IPS-20b (cell line): Measurements from ENCODE around the gene GPR183.

ENCODE experiments used
- H3K27ac ChIP-seq: one replicate; pipeline ENCODE4 v1.5.1; 2013; ENCODE audit warnings: low read length
- H3K27me3 ChIP-seq: 2 replicates; pipeline ENCODE4 v1.6.1; 2013; ENCODE audit warnings: mild to moderate bottlenecking, low read length, inconsistent platforms; ENCODE audit not compliant: insufficient read depth
- H3K36me3 ChIP-seq: 2 replicates; pipeline ENCODE4 v1.6.1; 2013; ENCODE audit warnings: low read depth, mild to moderate bottlenecking, inconsistent platforms, low read length, moderate library complexity; ENCODE audit not compliant: insufficient read depth
- H3K4me1 ChIP-seq: 2 replicates; pipeline ENCODE4 v1.6.1; 2013; ENCODE audit warnings: mild to moderate bottlenecking, control low read depth, inconsistent platforms, low read length, moderate library complexity; ENCODE audit not compliant: insufficient read depth
- H3K4me3 ChIP-seq: 2 replicates; pipeline ENCODE4 v1.5.1; 2013; ENCODE audit warnings: mild to moderate bottlenecking, low read length, inconsistent platforms
- H3K9ac ChIP-seq: 2 replicates; pipeline ENCODE4 v1.6.1; 2013; ENCODE audit warnings: low read depth, mild to moderate bottlenecking, inconsistent platforms, low read length, moderate library complexity
- H3K9me3 ChIP-seq: 2 replicates; pipeline ENCODE4 v1.6.1; 2013; ENCODE audit warnings: mild to moderate bottlenecking, low read depth, low read length, inconsistent platforms; ENCODE audit not compliant: insufficient read depth

GPR183 gene

GRCh38 chr13:99308471-99309087 lies 1.4 kb upstream of the GPR183 start:
- Histone ChIP-seq H3K36me3 (peaks cover 6% of the 10 kb centered on the region; the same call in 1 of the 2 replicates), H3K4me1 (no peaks in the 10 kb centered on the region), H3K9ac (no peak overlapping the region), H3K9me3 (no peaks in the 10 kb centered on the region), H3K4me3 (no peak overlapping the region), H3K27ac (no peak overlapping the region), H3K27me3 (no peaks in the 10 kb centered on the region)

GRCh38 chr13:99307648-99308339 lies 595 bp upstream of the GPR183 start:
- no peaks in the 10 kb centered on the region for H3K27me3 ChIP-seq
- no peaks in the 10 kb centered on the region for H3K9me3 ChIP-seq
- H3K36me3 ChIP-seq, result peaks cover 6% of the 10 kb centered on the region; the same call in 1 of the 2 replicates
- no peaks in the 10 kb centered on the region for H3K4me1 ChIP-seq
- no peak overlapping the region for H3K4me3 ChIP-seq
- H3K9ac ChIP-seq, result no peak overlapping the region
- H3K27ac ChIP-seq, result no peak overlapping the region

DNA sequence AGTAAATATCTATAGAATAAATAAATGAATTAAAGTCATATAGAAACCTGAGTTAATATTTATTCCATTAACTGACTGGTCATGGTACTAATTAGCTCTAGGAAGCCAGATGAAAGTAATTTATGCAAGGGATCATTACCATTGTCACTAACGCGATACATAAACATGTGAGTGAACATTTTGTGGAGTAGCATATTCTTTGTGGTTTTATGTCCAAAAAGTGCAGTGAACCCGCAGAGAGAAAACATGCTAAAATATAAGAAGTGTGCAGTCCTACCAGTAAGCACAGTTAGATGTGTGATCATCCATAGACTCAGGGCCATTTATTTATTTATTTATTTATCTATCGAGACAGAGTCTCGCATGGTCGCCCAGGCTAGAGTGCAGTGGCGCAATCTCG lies 1.6 kb downstream of the GPR183 start:
- Histone ChIP-seq H3K27ac (no peak overlapping the region), H3K36me3 (peaks cover 6% of the 10 kb centered on the region; the same call in 1 of the 2 replicates), H3K9me3 (no peaks in the 10 kb centered on the region), H3K4me3 (no peak overlapping the region), H3K4me1 (no peaks in the 10 kb centered on the region), H3K27me3 (no peaks in the 10 kb centered on the region), H3K9ac (no peak overlapping the region)

- Histone ChIP-seq H3K27me3 (no peaks in the 10 kb centered on the region), H3K4me3 (no peak overlapping the region), H3K27ac (no peak overlapping the region), H3K4me1 (no peaks in the 10 kb centered on the region), H3K36me3 (peaks cover 6% of the 10 kb centered on the region; the same call in 1 of the 2 replicates), H3K9me3 (no peaks in the 10 kb centered on the region), H3K9ac (no peak overlapping the region)
Observed at GRCh38 chr13:99305158-99305557, 2.0 kb downstream of the GPR183 start.

DNA sequence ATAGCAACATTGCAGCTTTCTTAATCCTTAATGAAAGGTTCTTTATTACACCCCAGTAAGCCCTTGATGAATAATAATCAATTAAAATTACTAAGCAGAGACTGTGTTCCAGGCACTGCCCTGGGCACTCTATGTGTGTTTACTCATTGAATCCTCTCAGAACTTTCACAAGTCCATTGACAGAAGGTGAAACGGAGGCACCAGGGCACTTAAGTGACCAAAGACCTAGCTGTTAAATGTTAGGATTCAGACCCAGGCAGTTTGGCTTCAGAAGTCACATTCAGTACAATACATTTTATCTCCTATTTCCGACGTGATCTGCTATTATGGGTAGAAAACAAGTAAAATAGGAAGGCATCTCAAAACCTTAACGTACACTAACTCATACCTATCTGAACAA lies 2.7 kb downstream of the GPR183 start:
- Histone ChIP-seq H3K9me3 (no peaks in the 10 kb centered on the region), H3K4me3 (no peak overlapping the region), H3K9ac (no peak overlapping the region), H3K27me3 (no peaks in the 10 kb centered on the region), H3K4me1 (no peaks in the 10 kb centered on the region), H3K36me3 (peaks cover 6% of the 10 kb centered on the region; the same call in 1 of the 2 replicates), H3K27ac (no peak overlapping the region)

DNA sequence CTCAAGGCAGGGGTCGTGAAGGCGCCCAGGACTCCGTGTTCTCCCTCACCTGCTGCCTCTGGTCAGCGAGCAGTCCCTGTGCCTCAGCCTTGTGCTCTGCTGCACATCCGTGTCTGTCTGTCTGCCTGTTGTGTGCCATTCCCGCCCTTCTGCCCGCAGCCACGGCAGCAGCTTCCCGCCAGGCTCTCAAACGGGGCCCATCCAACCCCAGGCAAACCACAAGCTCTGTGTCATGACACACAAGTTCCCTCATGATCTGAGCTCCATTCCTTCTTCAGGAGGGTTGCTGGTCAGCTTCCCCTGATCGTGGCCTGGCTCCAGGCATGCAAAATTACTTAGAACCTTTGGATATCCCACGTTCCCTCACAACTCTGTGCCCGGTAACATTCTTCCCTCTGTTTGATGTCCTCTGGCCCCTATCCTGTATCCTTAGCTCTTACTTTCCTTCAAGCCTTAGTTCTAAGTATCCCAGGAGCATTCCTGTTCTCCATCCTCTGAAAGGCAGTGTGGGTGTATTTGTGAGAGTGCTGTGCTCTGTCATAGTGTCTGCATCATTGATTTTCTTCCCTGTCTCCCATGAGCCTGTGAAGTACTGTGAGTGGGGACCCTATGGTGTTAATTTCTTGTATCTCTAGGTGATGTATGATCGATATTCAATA lies 3.2 kb downstream of the GPR183 start:
- H3K27me3 ChIP-seq, result no peaks in the 10 kb centered on the region
- H3K4me1 ChIP-seq, result no peaks in the 10 kb centered on the region
- peaks cover 6% of the 10 kb centered on the region; the same call in 1 of the 2 replicates for H3K36me3 ChIP-seq
- H3K9ac ChIP-seq, result no peak overlapping the region
- H3K9me3 ChIP-seq, result no peaks in the 10 kb centered on the region
- no peak overlapping the region for H3K4me3 ChIP-seq
- no peak overlapping the region for H3K27ac ChIP-seq

- H3K4me3 ChIP-seq, result no peak overlapping the region
- H3K4me1 ChIP-seq, result no peaks in the 10 kb centered on the region
- no peaks in the 10 kb centered on the region for H3K27me3 ChIP-seq
- no peaks in the 10 kb centered on the region for H3K9me3 ChIP-seq
- no peak overlapping the region for H3K9ac ChIP-seq
- no peak overlapping the region for H3K27ac ChIP-seq
- H3K36me3 ChIP-seq, result no peaks in the 10 kb centered on the region
Observed at GRCh38 chr13:99302637-99303505, 4.3 kb downstream of the GPR183 start.

DNA sequence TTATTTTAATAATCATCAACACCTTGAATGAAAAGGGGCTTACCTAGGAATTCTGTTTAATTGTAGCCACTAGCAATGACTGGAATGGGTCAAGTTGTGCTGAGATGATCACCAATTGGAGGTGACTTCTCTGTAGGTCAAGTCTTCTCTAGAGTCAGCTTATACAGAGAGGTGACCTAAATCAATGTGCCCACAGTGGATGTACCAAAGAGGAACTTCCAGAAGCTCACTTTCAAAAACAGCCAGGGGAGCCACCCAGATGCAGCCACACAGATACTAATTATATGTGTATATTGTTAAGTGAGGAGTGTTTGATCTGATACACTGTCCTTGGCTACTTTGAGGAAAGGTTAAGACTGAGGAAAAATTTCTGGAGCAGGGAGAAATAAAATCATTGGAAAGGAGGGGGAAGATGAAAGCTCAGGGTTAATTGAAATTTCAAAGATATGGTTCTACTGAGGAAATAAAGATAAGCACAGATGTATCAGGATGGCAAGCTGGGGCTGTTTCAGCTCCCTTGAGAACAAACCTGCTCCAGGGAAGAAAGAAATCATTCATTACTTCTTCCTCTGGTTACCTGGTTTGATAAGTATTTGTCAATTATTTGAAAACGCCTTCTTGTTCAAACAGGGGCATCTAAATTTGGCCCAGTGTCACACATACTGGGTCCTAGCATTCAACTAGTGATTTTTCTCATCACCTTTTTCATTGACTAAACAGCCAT lies 5.1 kb downstream of the GPR183 start:
- Histone ChIP-seq H3K27ac (no peak overlapping the region), H3K4me3 (no peak overlapping the region), H3K9ac (no peak overlapping the region), H3K9me3 (no peaks in the 10 kb centered on the region), H3K27me3 (no peaks in the 10 kb centered on the region), H3K36me3 (no peaks in the 10 kb centered on the region), H3K4me1 (no peaks in the 10 kb centered on the region)

- no peaks in the 10 kb centered on the region for H3K27me3 ChIP-seq
- no peaks in the 10 kb centered on the region for H3K9me3 ChIP-seq
- H3K9ac ChIP-seq, result no peak overlapping the region
- H3K36me3 ChIP-seq, result no peaks in the 10 kb centered on the region
- H3K4me3 ChIP-seq, result no peak overlapping the region
- H3K27ac ChIP-seq, result no peak overlapping the region
- H3K4me1 ChIP-seq, result no peaks in the 10 kb centered on the region
Observed at GRCh38 chr13:99301056-99301838, 6.0 kb downstream of the GPR183 start.

- Histone ChIP-seq H3K36me3 (0 out of 2 replicates have a peak, but pooled peaks cover 3% of the 10 kb centered on the region), H3K9ac (no peak overlapping the region), H3K27ac (no peak overlapping the region)
Observed at GRCh38 chr13:99299920-99300341, 7.3 kb downstream of the GPR183 start.

More at GRCh38 chr13:99299920-99300341, 7.3 kb downstream of the GPR183 start:
- Histone ChIP-seq H3K27me3 (no peaks in the 10 kb centered on the region), H3K4me3 (no peak overlapping the region), H3K4me1 (no peaks in the 10 kb centered on the region), H3K9me3 (no peaks in the 10 kb centered on the region)
